ENCODE results near the gene DNAJC16. TPM values are rescaled to one million over a fixed set of nuclear protein-coding genes. Genes with fewer than 3 reads are reported as not detected.

Gene DNAJC16
- total and polyA plus RNA-seq, 2 of the 13 experiments (the other 11 are each of a cell fraction or from before 2014, with no cell fraction given): 11.4 to 15.4 TPM

- TF ChIP-seq ZFX (CRISPR knock-in tag; IDR thresholded peaks at IDR 0.05; ENCODE audit: low read depth) (no peak), POGK (CRISPR knock-in tag; conservative IDR thresholded peaks at IDR 0.05) (no peak), TBP (CRISPR knock-in tag; IDR thresholded peaks at IDR 0.05) (no peak), SMC3 (IDR thresholded peaks at IDR 0.05; ENCODE audit: low read length) (no peak), ZNF317 (CRISPR knock-in tag; IDR thresholded peaks at IDR 0.05) (no peak), HMGXB4 (CRISPR knock-in tag; IDR thresholded peaks at IDR 0.05; ENCODE audit: borderline replicate concordance in 1 of 2, low read depth in 1 of 2) (no peak), ZBTB14 (CRISPR knock-in tag; IDR thresholded peaks at IDR 0.05) (no peak), PAXIP1 (CRISPR knock-in tag; conservative IDR thresholded peaks at IDR 0.05) (peak; percentile 75), RCOR2 (CRISPR knock-in tag; IDR thresholded peaks at IDR 0.05) (peak; percentile 71), TCF7 (IDR thresholded peaks at IDR 0.05; ENCODE audit: low read depth) (peak; percentile 50), IRF2 (CRISPR knock-in tag; IDR thresholded peaks at IDR 0.05) (no peak), ZNF580 (CRISPR knock-in tag; IDR thresholded peaks at IDR 0.05; ENCODE audit: borderline replicate concordance, low read depth) (0 out of 2 replicates have a peak, but pooled peaks have one; percentile 36), LBX2 (CRISPR knock-in tag; IDR thresholded peaks at IDR 0.05; ENCODE audit: borderline replicate concordance) (no peak), PHF8 (CRISPR knock-in tag; IDR thresholded peaks at IDR 0.05) (no peak), ISL2 (CRISPR knock-in tag; IDR thresholded peaks at IDR 0.05) (peak; percentile 83), CEBPB (IDR thresholded peaks at IDR 0.05; ENCODE audit: borderline replicate concordance, low read depth, low read length) (peak; percentile 62; the same call in 1 of the 2 replicates), BCL3 (CRISPR knock-in tag; IDR thresholded peaks at IDR 0.05) (no peak)
Observed at GRCh38 chr1:15605398-15606383, 79.0 kb downstream of the DNAJC16 start (continued).

All from HepG2 (cell line).